Measurements from ENCODE around the gene SCAMP4. TPM values are rescaled to one million over a fixed set of nuclear protein-coding genes. Genes with fewer than 3 reads are reported as not detected.
A peak's percentile ranks its signal among the peaks of the same experiment; 100 is the strongest.
"Not testable (repeated sequence)": the region's sequence is repeated elsewhere in the genome, so short reads cannot be mapped to it uniquely, and the experiment has no call there.

Gene SCAMP4
- total RNA-seq, 1 experiment from 2014 or later, result 48.7 TPM

DNA sequence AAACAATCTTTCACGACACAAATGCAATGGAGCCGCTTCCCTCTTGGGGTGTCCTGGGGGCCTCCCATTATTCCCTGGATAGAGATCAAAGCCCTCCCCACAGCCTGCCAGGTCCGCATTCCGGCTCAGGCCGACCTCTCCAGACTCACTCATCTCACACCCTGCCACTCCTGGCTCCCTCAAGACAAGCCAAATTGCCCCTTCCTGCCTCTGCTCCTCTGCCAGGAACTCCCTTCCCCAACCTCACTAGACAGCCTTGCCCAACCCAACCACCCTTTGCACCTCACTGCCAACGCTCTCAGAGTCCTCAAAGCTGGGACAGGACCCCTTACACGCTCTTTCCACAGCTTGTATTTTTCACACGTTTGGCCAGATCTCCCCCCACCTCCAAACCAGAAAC, 21.4 kb upstream of the SCAMP4 start:
- Mint-ChIP-seq H3K4me3 (ENCODE audit: unreplicated experiment) (peak overlapping the region; percentile 85), H3K27me3 (ENCODE audit: insufficient read depth, unreplicated experiment) (no peaks in the 10 kb centered on the region), H3K9me3 (ENCODE audit: unreplicated experiment) (no peaks in the 10 kb centered on the region), H3K27ac (ENCODE audit: low read depth, unreplicated experiment) (peak overlapping the region; percentile 87), H3K36me3 (ENCODE audit: insufficient read depth, unreplicated experiment) (no peaks in the 10 kb centered on the region), H3K4me1 (ENCODE audit: insufficient read depth, unreplicated experiment) (peaks cover 22% of the 10 kb centered on the region)
- ChIA-PET CTCF (interaction anchor here (0.6 to 0.7 kb wide), 2 partner anchors 14 to 46 kb away, joined by 3 read pairs; no protein-coding TSS in a partner anchor), POLR2A (interaction anchor here (0.9 to 3.0 kb wide), 6 partner anchors 8 to 356 kb away, joined by 3 to 35 read pairs (median 4); no protein-coding TSS in a partner anchor)
- intact Hi-C loops (cut with micrococcal nuclease), result no loop called here
- DNase-seq (ENCODE audit: unreplicated experiment), result no peak
- TF ChIP-seq, protein P1, sequence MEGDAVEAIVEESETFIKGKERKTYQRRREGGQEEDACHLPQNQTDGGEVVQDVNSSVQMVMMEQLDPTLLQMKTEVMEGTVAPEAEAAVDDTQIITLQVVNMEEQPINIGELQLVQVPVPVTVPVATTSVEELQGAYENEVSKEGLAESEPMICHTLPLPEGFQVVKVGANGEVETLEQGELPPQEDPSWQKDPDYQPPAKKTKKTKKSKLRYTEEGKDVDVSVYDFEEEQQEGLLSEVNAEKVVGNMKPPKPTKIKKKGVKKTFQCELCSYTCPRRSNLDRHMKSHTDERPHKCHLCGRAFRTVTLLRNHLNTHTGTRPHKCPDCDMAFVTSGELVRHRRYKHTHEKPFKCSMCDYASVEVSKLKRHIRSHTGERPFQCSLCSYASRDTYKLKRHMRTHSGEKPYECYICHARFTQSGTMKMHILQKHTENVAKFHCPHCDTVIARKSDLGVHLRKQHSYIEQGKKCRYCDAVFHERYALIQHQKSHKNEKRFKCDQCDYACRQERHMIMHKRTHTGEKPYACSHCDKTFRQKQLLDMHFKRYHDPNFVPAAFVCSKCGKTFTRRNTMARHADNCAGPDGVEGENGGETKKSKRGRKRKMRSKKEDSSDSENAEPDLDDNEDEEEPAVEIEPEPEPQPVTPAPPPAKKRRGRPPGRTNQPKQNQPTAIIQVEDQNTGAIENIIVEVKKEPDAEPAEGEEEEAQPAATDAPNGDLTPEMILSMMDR (IDR thresholded peaks at IDR 0.05; ENCODE audit: unreplicated experiment), result no peak
- no TSS peak for BruUV-seq (replicated peaks)

DNA sequence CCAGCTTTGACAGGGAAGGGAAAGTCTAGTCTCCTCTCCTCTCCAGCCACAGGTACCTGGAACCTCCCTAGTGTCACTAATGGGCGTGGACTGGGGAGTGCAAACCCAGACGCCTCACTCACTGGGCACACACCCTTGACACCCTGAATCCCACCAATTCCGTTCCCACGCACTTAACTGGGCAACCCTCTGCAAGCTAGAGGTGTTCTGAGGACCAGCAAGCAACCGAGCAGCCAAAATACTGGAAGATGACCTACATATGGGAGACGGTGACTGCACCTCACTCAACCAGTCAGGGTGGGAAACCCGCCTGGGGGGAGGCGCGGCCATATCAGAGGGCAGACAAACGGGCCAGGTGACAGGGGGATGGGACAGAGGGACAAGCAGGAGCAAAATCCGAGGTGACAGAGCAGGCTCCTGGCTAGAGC, 20.9 kb upstream of the SCAMP4 start:
- intact Hi-C loops (cut with micrococcal nuclease), result no loop called here
- Mint-ChIP-seq H3K36me3 (ENCODE audit: insufficient read depth, unreplicated experiment) (no peaks in the 10 kb centered on the region), H3K27ac (ENCODE audit: low read depth, unreplicated experiment) (peak overlapping the region; percentile 87), H3K27me3 (ENCODE audit: insufficient read depth, unreplicated experiment) (no peaks in the 10 kb centered on the region), H3K4me3 (ENCODE audit: unreplicated experiment) (peak overlapping the region; percentile 85), H3K9me3 (ENCODE audit: unreplicated experiment) (no peaks in the 10 kb centered on the region), H3K4me1 (ENCODE audit: insufficient read depth, unreplicated experiment) (peaks cover 22% of the 10 kb centered on the region)
- TSS peak; percentile 49 for BruUV-seq (replicated peaks)
- CTCF ChIA-PET, result interaction anchor here (0.6 to 1.2 kb wide), 4 partner anchors 13 to 213 kb away, joined by 3 to 4 read pairs (median 4); no protein-coding TSS in a partner anchor
- TF ChIP-seq, protein P1 (IDR thresholded peaks at IDR 0.05; ENCODE audit: unreplicated experiment), result no peak
- POLR2A ChIA-PET, result interaction anchor here (0.5 to 3.0 kb wide), 15 partner anchors 9 to 867 kb away, joined by 3 to 35 read pairs (median 3); no protein-coding TSS in a partner anchor
- no peak for DNase-seq (ENCODE audit: unreplicated experiment)

DNA sequence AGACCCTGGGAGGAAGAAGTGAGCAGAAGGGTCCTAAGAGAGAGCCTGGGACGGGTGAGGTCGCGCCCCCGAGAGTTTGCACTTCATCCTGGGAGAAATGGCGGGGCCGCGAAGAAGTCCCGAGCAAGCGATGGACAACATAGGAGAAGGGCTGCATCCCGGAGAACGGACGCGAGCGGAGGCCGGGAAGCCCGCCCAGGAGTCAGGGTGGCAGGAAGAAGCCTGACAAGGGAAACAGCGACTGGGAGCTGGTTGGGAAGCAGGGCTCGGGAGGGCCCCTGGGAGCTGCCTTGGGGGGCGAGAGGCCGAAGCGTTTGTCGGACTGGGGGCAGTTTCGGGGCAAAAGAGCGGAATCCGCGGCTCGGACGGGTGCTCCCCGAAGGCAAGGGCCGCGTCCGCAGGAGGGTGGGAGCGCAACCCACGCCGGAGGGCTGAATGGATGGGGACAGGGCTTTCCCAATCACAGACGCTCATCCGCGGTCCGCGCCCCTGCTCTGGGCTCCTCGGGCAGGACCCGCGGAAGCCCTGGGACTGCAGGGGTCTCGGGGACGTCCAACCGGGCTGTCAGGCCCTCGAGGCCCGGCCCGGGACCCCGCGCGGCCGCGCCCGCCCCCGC, 20.4 kb upstream of the SCAMP4 start:
- no TSS peak for BruUV-seq (replicated peaks)
- Mint-ChIP-seq H3K36me3 (ENCODE audit: insufficient read depth, unreplicated experiment) (no peaks in the 10 kb centered on the region), H3K4me3 (ENCODE audit: unreplicated experiment) (peak overlapping the region; percentile 85), H3K27me3 (ENCODE audit: insufficient read depth, unreplicated experiment) (no peaks in the 10 kb centered on the region), H3K27ac (ENCODE audit: low read depth, unreplicated experiment) (peak overlapping the region; percentile 87), H3K4me1 (ENCODE audit: insufficient read depth, unreplicated experiment) (peaks cover 22% of the 10 kb centered on the region), H3K9me3 (ENCODE audit: unreplicated experiment) (no peaks in the 10 kb centered on the region)
- TF ChIP-seq, protein P1 (IDR thresholded peaks at IDR 0.05; ENCODE audit: unreplicated experiment), result no peak
- ChIA-PET POLR2A (interaction anchor here (0.5 to 3.0 kb wide), 17 partner anchors 9 to 900 kb away, joined by 3 to 35 read pairs (median 3); no protein-coding TSS in a partner anchor), CTCF (interaction anchor here (0.7 to 1.2 kb wide), 2 partner anchors 20 to 213 kb away, joined by 4 read pairs; no protein-coding TSS in a partner anchor)
- no peak for DNase-seq (ENCODE audit: unreplicated experiment)
- intact Hi-C loops (cut with micrococcal nuclease), result loop anchor here (1.0 kb wide), 1 partner anchor 21 kb away; no protein-coding TSS in a partner anchor

DNA sequence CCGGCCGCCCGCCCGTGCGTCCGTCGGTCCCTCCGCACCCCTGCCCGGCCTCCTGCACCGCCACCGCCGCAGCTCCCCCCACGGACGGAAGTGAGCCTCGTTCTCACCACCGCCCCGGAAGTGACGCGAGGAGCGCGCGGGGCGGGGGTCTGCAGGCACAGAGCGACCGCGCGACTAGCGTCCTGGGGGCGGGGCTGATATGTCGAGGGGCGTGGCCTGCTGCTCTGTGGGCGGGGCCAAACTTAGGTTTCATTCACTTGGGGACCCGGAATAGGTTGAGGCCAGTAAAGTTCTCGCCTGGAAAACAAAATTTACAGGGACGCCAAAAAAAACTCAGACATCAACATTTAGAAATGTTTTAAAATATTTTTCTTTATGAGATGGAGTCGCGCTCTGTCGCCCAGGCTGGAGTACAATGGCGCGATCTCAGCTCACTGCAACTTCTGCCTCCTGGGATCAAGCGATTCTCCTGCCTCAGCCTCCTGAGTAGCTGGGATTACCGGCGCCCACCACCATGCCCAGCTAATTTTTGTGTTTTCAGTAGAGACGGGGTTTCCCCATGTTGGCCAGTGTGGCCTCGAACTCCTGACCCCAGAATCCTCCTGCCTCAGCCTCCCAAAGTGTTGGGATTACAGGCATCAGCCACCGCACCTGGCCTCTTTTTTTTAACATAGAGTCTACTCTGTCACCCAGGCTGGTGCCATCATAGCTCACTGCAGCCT, 19.6 kb upstream of the SCAMP4 start, which contains the start of gene ABHD17A:
Gene ABHD17A (minus strand): TSS at position 99 of the 722 bp plus-strand sequence. CDS start 3,930 bp downstream, outside the sequence.
- POLR2A ChIA-PET, result interaction anchor here (0.7 to 3.0 kb wide), 11 partner anchors 9 to 901 kb away, joined by 3 to 35 read pairs (median 3); no protein-coding TSS in a partner anchor

GRCh38 chr19:1886360-1886759, 18.8 kb upstream of the SCAMP4 start:
- DNase-seq (ENCODE audit: unreplicated experiment); H3K4me3 Mint-ChIP-seq (ENCODE audit: unreplicated experiment); H3K9me3 Mint-ChIP-seq (ENCODE audit: unreplicated experiment); H3K36me3 Mint-ChIP-seq (ENCODE audit: insufficient read depth, unreplicated experiment); BruUV-seq (replicated peaks); intact Hi-C loops (cut with micrococcal nuclease); H3K27me3 Mint-ChIP-seq (ENCODE audit: insufficient read depth, unreplicated experiment); H3K27ac Mint-ChIP-seq (ENCODE audit: low read depth, unreplicated experiment): not testable (repeated sequence)
- peaks cover 22% of the 10 kb centered on the region for H3K4me1 Mint-ChIP-seq (ENCODE audit: insufficient read depth, unreplicated experiment)
- CTCF ChIA-PET, result interaction anchor here (0.8 to 1.1 kb wide), 3 partner anchors 11 to 44 kb away, joined by 3 to 5 read pairs (median 4); no protein-coding TSS in a partner anchor
- POLR2A ChIA-PET, result interaction anchor here (1.1 to 3.0 kb wide), 2 partner anchors 8 to 11 kb away, joined by 3 to 35 read pairs; no protein-coding TSS in a partner anchor

More for the DNA sequence above, 19.6 kb upstream of the SCAMP4 start, which contains the start of gene ABHD17A:
- H3K36me3 Mint-ChIP-seq (ENCODE audit: insufficient read depth, unreplicated experiment); H3K27me3 Mint-ChIP-seq (ENCODE audit: insufficient read depth, unreplicated experiment); H3K9me3 Mint-ChIP-seq (ENCODE audit: unreplicated experiment); BruUV-seq (replicated peaks): not testable (repeated sequence)
- CTCF ChIA-PET, result interaction anchor here (0.6 to 1.2 kb wide), 5 partner anchors 12 to 134 kb away, joined by 3 to 5 read pairs (median 4); no protein-coding TSS in a partner anchor
- intact Hi-C loops (cut with micrococcal nuclease), result loop anchor here (1.0 kb wide), 1 partner anchor 21 kb away; no protein-coding TSS in a partner anchor
- H3K27ac Mint-ChIP-seq (ENCODE audit: low read depth, unreplicated experiment), result peak within 1 kb of the TSS; percentile 87
- peaks cover 22% of the 10 kb centered on the region for H3K4me1 Mint-ChIP-seq (ENCODE audit: insufficient read depth, unreplicated experiment)
- peak within 1 kb of the TSS; percentile 85 for H3K4me3 Mint-ChIP-seq (ENCODE audit: unreplicated experiment)
- DNase-seq (ENCODE audit: unreplicated experiment), result peak; percentile 94

All from MCF 10A (cell line).